GM19238 (cell line): Measurements from ENCODE around the gene AGFG2.
A peak's percentile ranks its signal among the peaks of the same experiment; 100 is the strongest.

Experiments used
- DNase-seq: peaks from one replicate; pipeline ENCODE4 v3.0.0; 2011; ENCODE audit warnings: low spot score; ENCODE audit not compliant: insufficient read length

AGFG2 gene

DNA sequence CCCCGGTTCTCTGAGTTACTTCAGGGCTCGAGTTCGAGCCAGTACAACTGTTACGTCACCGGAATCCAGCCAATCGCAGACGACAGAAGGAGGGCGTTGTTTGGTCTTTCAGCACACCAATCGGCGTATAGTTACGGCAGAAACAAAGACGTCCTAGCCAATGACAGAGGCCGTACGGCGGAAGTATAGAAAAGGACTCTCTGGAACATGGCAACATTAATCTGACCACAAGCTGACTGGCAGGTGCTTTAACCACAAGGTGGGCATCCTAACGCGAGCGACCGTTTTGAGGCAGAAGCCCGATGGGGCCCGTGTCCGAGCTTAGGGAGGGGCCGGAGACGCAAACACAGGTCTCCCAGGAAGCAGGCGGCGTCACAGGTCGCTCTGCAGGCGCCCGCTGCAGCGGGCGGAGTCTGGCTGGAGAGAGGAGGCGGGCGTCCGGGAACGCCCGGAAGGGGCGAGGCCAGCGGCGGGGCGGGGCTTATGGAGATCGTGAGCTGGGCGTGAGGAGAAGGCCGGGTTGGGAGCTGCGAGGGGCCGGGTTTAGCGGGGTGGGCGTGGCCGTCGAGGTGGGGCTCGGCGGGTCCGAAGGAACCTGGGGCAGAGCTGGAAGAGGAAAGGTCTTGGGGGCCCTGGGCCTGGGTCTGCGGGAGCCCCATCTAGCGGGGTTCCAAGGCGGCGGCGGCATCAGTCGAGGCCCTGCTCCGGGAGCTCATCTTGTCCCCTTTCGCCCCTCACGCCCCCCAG is 73.2 kb downstream of the AGFG2 start, which contains the start of gene MOSPD3:
MOSPD3 (plus strand) TSS at position 558 of the 747 bp plus-strand sequence. CDS start 252 bp downstream, outside the sequence.
- peak; percentile 99 for DNase-seq

DNA sequence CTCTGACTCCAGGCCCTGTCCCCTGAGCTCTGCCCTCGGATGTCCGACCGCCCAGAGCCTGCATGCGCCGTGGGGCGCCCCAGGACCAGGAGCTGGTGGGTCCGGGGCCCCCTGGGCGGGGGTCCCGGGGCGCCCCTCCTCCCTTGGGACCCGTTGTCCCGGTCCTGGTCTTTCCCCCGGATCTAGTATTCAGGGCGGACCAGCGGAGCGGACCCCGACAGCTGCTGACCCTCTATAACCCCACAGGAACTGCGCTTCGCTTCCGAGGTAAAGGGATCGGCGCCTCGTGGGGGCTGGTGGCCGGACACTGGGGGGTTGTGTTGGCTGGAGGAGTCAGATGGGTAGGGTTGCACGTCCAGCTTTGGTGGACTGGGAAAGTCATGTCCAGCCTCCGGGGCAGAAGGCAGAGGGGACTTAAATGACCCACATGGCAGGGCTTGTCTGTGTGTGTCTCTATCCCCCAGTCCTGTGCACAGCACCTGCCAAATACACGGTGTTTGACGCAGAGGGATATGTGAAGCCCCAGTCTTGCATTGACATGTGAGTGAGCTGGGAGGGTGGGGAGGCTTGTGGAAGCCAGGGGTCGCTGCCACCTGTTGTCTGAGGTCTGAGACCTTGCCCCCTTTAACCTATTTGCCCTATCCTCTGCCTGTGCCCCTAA is 73.9 kb downstream of the AGFG2 start:
- no peak for DNase-seq

DNA sequence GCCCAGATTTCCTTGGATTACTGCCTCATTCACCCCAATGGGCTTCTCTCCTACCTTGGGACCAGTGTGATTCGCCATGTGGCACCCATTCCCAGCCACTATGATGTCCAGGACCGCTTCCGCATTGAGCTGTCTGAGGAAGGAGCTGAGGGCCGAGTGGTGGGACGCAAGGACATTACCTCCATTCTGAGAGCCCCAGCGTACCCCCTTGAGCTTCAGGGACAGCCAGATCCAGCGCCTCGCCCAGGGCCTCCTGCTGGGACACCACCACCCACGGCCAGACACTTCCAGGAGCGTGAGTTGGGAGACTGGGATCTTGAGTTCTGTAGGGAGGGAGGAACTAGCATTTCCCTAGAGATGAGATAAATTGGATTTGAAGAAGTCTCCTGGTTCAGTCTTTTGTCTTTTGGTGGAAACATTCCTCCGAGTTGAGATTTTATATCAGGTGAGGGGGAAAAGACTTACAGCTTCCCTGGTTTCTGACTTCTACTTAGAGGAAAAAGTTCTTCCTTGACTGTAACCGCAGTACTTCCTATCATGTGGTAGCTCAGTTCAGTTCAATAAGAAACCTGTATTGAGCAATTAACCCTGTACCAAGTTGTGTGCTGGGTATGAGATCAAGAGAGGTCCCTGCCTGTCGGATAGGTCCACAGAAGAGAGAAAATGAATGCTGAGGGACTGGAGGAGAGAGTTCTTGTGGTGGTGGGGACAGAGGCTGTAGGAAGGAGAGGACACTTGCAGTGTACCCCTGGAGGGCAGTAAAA is 74.6 kb downstream of the AGFG2 start:
- DNase-seq: no peak

DNA sequence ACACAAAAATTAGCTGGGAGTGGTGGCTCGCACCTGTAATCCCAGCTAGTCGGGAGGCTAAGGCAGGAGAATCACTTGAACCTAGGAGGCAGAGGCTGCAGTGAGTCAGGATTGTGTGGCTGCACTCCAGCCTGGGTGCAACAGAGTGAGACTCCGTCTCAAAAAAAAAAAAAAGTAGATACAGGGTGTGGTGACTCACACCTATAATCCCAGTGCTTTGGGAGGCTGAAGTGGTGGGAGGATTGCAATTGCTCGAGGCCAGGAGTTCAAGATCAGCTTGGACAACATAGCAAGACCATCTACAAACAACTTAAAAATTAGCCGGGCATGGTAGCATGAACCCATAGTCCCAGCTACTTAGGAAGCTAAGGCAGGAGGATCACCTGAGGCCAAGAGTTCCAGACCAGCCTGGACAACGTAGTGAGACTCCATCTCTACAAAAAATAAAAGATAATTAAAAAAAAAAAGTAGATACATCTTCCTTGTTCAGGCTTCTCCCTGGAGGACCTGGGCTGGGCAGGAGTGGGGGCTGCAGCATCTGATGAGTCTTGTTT is 75.4 kb downstream of the AGFG2 start:
- no peak for DNase-seq
